ENCODE results near the gene ANKRD13D.

ANKRD13D gene

GRCh38 chr11:67302571-67303131 is 13.5 kb downstream of the ANKRD13D start:
- DNase-seq, result peak in 1 of 58 donors; percentile 30

DNA sequence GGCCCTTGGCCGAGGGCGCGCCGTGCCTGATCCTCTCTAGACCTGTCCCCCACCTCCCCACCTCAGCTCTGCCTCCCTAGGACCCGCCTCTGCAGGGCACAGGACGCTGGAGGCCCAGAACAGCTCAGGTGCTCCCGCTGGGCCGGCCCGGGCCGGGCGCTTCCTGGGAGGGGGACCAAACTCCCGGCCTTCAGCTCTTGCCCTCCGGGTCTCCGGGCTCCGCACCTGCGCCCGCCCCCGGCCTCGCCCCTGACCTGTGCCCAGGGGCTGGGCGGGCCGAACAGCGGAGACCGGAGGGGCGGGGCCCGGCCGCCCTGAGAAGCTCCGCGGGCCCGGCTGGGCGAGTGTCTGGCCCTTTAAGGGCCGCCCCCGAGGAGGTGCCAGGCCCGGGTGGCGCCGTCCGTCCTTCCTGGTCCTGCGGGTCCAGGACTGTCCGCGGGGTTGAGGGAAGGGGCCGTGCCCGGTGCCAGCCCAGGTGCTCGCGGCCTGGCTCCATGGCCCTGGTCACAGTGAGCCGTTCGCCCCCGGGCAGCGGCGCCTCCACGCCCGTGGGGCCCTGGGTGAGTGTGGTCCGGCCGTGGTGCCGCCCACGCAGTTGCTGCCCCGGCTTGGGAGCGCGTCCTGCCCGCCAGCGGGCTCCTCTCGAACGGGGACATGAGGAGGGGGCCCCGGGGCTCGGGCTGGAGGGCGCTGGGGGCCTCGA is 14.2 kb downstream of the ANKRD13D start, which contains the start of gene SSH3:
Gene SSH3, plus strand, starts transcription at position 399 of the 703 bp plus-strand sequence. Its CDS starts 96 bp downstream, at position 495.
- peak in 48 of 58 donors; percentile 13 to 75 (median 50) for DNase-seq

DNA sequence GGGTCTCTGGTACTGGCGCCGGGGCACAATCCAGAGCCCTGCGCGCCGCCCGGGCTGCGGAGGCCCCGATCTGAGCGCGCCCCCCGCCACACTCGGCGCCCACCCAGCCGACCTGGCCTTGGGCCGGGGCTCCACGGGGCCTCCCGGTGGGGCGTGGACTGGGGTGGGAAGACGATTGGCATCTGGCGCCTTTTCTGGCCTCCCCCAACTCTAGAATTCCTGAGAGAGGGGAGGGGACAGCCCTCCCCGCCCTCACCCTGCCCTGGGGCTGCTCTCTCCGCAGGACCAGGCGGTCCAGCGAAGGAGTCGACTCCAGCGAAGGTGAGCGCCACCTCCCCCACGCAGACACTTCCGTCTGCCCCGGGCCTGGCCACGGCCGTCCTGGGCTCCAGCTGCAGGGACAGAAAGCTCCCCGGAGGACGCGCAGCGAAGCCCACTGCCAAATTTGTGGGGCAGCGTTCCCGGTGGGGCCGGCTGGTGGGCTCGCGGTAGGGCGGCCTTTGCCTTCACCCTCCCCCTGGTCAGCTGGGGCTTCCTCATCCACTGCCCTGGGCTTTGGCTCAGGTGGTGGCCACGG is 14.8 kb downstream of the ANKRD13D start:
- DNase-seq, result no peak

DNA sequence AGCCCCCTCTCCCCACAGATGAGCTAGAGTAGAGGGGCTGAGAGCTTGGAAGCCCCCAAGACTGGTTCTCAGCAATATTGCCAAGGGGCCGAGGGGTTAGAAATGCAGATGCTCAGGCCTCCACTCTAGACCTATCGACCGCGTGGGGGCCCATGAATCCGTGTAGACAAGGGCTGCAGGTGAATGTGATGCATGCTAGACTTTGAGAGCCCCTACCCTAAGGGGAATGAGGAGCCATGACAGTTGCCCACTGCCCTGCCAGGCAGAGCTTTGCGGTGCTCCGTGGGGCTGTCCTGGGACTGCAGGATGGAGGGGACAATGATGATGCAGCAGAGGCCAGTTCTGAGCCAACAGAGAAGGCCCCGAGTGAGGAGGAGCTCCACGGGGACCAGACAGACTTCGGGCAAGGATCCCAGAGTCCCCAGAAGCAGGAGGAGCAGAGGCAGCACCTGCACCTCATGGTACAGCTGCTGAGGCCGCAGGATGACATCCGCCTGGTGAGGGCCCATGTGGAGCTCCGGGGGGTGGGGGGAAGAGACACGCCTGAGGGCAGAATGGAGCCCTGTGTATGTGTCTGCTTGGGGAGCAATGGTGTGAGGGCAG is 15.5 kb downstream of the ANKRD13D start:
- DNase-seq, result no peak

DNA sequence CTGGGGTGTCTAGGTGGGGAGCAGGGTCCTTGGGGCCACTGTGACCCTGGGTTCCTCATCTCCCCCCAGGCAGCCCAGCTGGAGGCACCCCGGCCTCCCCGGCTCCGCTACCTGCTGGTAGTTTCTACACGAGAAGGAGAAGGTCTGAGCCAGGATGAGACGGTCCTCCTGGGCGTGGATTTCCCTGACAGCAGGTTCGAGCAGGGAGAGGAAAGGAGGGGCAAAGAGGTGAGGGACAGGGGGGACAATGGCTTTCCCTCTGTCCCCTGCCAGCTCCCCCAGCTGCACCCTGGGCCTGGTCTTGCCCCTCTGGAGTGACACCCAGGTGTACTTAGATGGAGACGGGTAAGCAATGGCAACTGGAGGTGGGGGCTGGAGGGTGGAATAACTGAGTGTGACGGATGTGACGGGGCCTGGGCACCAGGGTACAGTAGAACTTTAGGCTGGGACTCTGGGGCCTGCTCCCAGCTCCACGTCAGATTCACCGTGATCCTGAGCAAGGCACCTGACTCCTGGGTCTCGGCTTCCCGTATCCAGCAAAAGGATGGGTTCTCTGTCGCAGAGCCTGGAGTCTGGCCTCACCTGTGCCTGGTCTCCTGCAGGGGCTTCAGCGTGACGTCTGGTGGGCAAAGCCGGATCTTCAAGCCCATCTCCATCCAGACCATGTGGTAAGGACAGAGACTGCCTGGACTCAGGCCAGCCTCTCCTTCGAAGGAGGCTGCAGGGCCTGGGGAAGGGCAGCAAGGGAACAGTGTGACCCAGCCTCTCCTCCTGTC is 17.9 kb downstream of the ANKRD13D start:
- no peak for DNase-seq

- DNase-seq, result no peak
Measured at GRCh38 chr11:67307545-67308001, 18.5 kb downstream of the ANKRD13D start.

- DNase-seq, result no peak
Measured at GRCh38 chr11:67308031-67308866, 19.1 kb downstream of the ANKRD13D start.

DNA sequence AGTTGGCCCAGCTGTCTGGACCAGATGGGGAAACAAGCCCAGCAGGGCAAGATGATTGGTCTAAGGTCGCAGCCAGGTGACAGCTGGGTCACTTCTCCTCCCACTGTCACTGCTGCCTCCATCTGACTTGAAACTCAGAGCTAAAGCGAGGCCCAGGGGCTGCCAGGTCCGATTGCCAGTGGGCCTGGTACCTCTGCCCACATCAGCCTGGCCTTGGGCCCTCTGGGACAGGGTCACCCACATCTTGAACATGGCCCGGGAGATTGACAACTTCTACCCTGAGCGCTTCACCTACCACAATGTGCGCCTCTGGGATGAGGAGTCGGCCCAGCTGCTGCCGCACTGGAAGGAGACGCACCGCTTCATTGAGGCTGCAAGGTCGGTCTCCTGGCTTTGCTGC is 20.1 kb downstream of the ANKRD13D start:
- DNase-seq, result no peak

DNA sequence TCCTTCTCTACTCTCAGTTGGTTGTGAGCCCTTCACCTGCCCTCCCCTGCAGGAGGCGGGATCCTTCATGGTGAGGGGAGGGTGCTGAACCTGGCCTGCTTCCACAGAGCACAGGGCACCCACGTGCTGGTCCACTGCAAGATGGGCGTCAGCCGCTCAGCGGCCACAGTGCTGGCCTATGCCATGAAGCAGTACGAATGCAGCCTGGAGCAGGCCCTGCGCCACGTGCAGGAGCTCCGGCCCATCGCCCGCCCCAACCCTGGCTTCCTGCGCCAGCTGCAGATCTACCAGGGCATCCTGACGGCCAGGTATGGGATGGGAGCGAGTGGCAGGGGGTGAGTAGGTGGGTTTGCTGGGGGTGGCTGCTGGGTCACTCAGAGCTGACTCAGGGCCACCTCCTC is 20.6 kb downstream of the ANKRD13D start:
- DNase-seq, result no peak

DNA sequence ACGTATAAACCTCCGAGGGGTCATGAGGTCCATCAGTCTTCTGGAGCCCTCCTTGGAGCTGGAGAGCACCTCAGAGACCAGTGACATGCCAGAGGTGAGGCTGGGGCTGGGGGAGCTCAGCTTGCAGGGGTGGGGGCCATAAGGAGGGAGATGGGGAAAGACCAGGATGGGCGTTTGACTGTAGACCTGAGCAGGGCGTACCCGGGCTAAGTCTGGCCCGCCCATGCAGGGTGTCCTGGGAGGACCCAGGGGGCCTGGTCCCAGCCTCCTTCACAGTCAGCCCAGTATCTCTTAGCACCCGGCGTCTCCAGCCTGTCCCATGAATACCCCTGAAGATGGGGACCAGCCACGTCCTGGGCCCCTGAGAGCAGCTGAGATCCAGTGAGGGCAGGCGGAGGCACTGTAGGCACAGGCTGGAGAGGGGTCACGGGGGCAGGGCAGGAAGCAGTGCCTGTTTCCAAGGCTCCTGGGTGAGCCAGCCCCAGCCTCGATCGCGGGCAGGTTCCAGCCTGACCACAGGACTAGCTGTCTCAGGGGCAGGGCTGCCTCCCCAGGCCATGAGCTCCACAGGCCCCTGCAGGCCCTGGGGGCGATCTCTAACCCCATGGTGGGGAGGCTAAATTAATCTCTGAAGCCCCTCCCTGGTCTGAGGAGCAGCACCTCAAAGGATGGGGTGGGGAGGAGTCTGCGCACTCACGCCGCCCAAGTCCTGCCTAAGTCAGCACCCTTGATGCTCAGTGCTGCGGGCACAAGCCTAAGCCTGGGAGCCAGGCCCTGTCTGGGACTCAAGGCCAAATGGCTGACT is 21.3 kb downstream of the ANKRD13D start:
- no peak for DNase-seq

GRCh38 chr11:67311051-67311555 is 22.0 kb downstream of the ANKRD13D start:
- no peak for DNase-seq

- DNase-seq, result no peak
Measured at GRCh38 chr11:67311556-67312082, 22.5 kb downstream of the ANKRD13D start.

DNA sequence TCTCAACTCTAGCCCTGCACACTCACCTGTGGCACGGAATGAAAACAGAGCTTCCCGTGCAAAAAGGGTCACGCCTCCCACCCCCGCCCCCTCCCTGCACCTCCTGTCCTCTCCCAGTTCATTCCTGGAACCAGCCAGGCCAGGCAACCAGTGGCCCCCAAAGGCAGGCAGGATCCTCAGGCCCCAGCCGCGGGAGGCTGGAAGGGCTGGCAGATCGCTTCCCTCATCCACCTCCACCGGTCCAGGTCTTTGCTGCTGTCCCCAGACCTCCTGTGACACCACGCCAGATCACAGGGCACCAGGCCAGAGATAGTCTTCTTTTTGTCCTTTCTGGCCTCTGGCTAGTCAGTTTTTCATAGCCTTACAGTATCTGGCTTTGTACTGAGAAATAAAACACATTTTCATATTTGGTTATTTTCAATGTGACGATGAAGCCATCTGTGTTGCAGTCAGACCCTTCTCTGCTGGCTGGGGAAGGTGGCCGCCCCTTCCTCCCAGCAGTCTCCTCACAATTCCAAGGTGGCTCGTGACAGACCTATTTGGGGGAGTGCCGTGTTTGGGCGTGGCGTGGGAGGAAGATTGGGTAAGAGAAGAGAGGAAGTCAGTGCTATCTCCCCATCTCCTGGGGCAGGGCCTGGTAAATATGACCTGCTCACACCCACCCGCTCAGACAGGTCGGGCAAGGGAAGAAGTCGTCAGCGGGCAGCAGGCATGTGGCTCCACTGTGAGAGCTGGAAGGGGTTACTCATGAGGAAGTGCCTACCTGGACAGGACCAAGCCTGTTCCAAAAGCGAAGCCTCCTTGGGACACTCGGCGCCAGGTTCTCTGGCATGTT is 23.3 kb downstream of the ANKRD13D start:
- DNase-seq, result no peak

DNA sequence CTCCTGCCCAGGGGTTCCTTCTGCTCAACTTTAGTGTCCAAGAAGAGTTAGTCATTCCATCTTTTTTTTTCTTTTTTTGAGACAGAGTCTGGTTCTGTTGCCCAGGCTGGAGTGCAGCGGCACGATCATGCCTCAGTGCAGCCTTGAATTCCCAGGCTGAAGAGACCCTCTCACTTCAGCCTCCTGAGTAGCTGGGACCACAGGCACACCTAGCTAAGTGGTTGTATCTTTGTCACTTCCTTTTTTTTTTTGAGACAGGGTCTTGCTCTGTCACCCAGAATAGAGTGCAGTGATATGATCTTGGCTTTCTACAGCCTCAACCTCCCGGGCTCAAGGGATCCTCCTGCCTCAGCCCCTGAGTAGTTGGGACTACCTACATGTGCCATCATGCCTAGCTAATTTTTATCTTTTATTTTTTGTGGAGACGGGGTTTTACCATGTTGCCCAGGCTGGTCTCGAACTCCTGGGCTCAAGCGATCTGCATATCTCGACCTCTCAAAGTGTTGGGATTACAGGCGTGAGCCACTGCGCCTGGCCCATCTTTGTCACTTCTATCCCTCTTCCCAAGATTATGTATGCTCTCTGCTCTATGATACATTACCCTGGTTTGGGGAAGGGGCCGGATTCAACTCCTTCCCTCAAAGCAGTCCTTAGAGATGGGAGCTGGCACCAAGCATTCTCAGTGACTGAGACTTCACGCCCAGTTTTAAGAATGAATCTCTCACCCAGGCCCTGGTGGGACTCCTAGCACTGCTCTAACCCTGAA is 24.2 kb downstream of the ANKRD13D start:
- DNase-seq, result no peak

- no peak for DNase-seq
Measured at GRCh38 chr11:67314218-67314617, 25.1 kb downstream of the ANKRD13D start.

DNA sequence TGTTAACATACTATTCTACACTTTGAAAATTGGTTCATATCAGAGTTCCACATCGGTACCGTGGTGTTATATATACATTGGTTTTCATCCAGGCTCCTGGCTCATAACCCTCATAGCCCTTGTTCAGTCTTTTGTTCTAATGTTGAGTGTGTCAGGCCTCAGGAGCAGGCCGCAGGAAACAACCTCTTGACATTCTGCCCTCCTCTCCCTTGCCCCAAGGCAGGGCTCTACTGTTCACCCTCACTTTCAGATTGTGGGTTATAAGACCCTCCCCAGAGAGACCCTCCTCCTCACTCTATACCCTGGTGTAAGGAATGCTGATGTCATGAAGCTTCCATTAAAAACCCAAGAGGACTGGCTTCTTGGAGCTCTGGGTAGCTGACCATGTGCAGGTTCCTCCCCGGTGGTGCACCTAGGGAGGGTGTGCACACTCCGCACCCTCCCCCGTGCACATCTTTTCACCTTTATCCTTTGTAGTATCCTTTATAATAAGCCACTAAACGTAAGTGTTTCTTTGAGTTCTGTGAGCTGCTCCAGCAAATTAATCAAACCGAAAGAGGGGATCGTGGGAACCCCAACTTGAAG is 26.3 kb downstream of the ANKRD13D start:
- no peak for DNase-seq

- no peak for DNase-seq
Measured at GRCh38 chr11:67316882-67317204, 27.7 kb downstream of the ANKRD13D start.
